K562 (cell line): Measurements from ENCODE around the gene SCN8A. TPM values are rescaled to one million over a fixed set of nuclear protein-coding genes. Genes with fewer than 3 reads are reported as not detected.

Experiments used
- ATAC-seq: fragments of 200-7000 bp; cut with Tn5 transposase; 3 replicates; pipeline ENCODE4 v1.9.1; 2020; ENCODE audit warnings: moderate library complexity
- BruUV-seq: library from RNA; stranded (reverse); fragments of 400-500 nt; replicated peaks from 2 replicates; lab custom pipeline; 2021; lab: Mats Ljungman, UMichigan
- CTCF ChIA-PET: fragments of 300-600 bp; formaldehyde crosslinking; extraction: SDS; loops from one replicate; lab custom pipeline; 2021; ENCODE audit warnings: low intra/inter-chr PET ratio; lab: Yijun Ruan, JAX
- POLR2A ChIA-PET: fragments of 300-600, 350-650 bp; sonication (Branson Sonifier 250); formaldehyde crosslinking; extraction: SDS; loops from one replicate; lab custom pipeline; 2021; ENCODE audit warnings: antibody characterized with exemption, inconsistent platforms; lab: Yijun Ruan, JAX
- DNase-seq, 4 experiments: peaks; one replicate each; pipeline versions ENCODE4 v3.0.0 to v3.0.0-alpha.2; 2011 to 2018; ENCODE audit warnings: low spot score in 3 of 4, mixed read lengths in 3 of 4; ENCODE audit errors: extremely low read depth in 1 of 4
- FAIRE-seq: peaks from 2 replicates; lab custom pipeline; 2011; peaks lifted over from hg19 to GRCh38; lab: Jason Lieb, UNC
- H2AFZ ChIP-seq: 2 replicates; pipeline ENCODE4 v1.6.0; 2011; ENCODE audit warnings: low read depth, low read length, control low read depth, inconsistent platforms
- H3K27ac ChIP-seq: fragments of 200-600 bp; 3 replicates; pipeline ENCODE4 v1.8.0; 2011; ENCODE audit warnings: low read depth, mild to moderate bottlenecking, control low read depth, inconsistent platforms, low read length, moderate library complexity, mixed read lengths; ENCODE audit errors: extremely low read depth
- H3K27me3 ChIP-seq, 2 experiments: fragments of 300-600 bp in 1 of 2; 2 replicates in 1 of 2; 3 replicates in 1 of 2; pipeline versions ENCODE4 v1.6.0 to v1.8.0; 2011; ENCODE audit warnings: inconsistent platforms in 2 of 2, low read length in 2 of 2, mild to moderate bottlenecking in 1 of 2, mixed read lengths in 1 of 2, moderate library complexity in 1 of 2; ENCODE audit not compliant: control insufficient read depth in 2 of 2, insufficient read depth in 2 of 2
- H3K36me3 ChIP-seq: fragments of 300-600 bp; 3 replicates; pipeline ENCODE4 v1.8.0; 2011; ENCODE audit warnings: mild to moderate bottlenecking, low read length, inconsistent platforms; ENCODE audit not compliant: control insufficient read depth, insufficient read depth
- H3K4me1 ChIP-seq, 2 experiments: fragments of 200-600 bp in 1 of 2; replicated peaks in 1 of 2; 2 replicates in 1 of 2; 3 replicates in 1 of 2; pipeline versions ENCODE4 v1.5.1 to v1.8.0; 2011; ENCODE audit warnings: inconsistent platforms in 2 of 2, low read length in 2 of 2, mild to moderate bottlenecking in 1 of 2, mixed read lengths in 1 of 2, moderate library complexity in 1 of 2; ENCODE audit not compliant: control insufficient read depth in 2 of 2, insufficient read depth in 2 of 2
- H3K4me2 ChIP-seq: 2 replicates; pipeline ENCODE4 v1.6.1; 2011; ENCODE audit warnings: low read length, control low read depth, inconsistent platforms, mixed read lengths; ENCODE audit not compliant: insufficient read depth
- H3K4me3 ChIP-seq: fragments of 200-600 bp; sonication (generic), shearing (Covaris generic); 2 replicates; pipeline ENCODE4 v1.5.1; 2016; ENCODE audit warnings: control low read depth, inconsistent platforms
- H3K79me2 ChIP-seq: fragments of 200-600 bp; 3 replicates; pipeline ENCODE4 v1.8.0; 2011; ENCODE audit warnings: low read length, inconsistent platforms; ENCODE audit not compliant: control insufficient read depth, insufficient read depth
- H3K9ac ChIP-seq, 2 experiments: 2 replicates each; pipeline versions ENCODE4 v1.6.0 to v1.6.1; 2011; ENCODE audit warnings: low read depth in 2 of 2, low read length in 2 of 2, control low read depth in 1 of 2, inconsistent platforms in 1 of 2, mild to moderate bottlenecking in 1 of 2, mixed read lengths in 1 of 2; ENCODE audit not compliant: insufficient read depth in 1 of 2
- H3K9me1 ChIP-seq: one replicate; pipeline ENCODE4 v1.6.0; 2011; ENCODE audit warnings: inconsistent platforms, mild to moderate bottlenecking, low read length, moderate library complexity; ENCODE audit not compliant: control insufficient read depth, insufficient read depth
- H3K9me3 ChIP-seq: replicated peaks from 2 replicates; pipeline ENCODE4 v1.5.1; 2011; ENCODE audit warnings: low read depth, low read length, inconsistent platforms; ENCODE audit not compliant: control insufficient read depth, insufficient read depth
- H4K20me1 ChIP-seq: replicated peaks from 2 replicates; pipeline ENCODE4 v1.6.1; 2011; ENCODE audit warnings: low read length, inconsistent platforms, mixed read lengths; ENCODE audit not compliant: control insufficient read depth, insufficient read depth
- BRF2 ChIP-seq: IDR thresholded peaks from 3 replicates; pipeline ENCODE4 v1.6.1; 2011; ENCODE audit warnings: borderline replicate concordance, mild to moderate bottlenecking; ENCODE audit not compliant: insufficient read length, insufficient read depth
- CCNT2 ChIP-seq: IDR thresholded peaks from 2 replicates; pipeline ENCODE4 v1.6.1; 2011; ENCODE audit warnings: borderline replicate concordance, low read depth, mild to moderate bottlenecking, moderate library complexity, mixed read lengths, low read length; ENCODE audit not compliant: insufficient read length; ENCODE audit errors: extremely low read depth
- ERF ChIP-seq: fragments of 450-650 bp; formaldehyde crosslinking; IDR thresholded peaks from 2 replicates; pipeline ENCODE4 v1.4.0; 2020; ENCODE audit warnings: mild to moderate bottlenecking, mixed read lengths
- PHB ChIP-seq: fragments of 250-450 bp; sonication (Bioruptor Pico); IDR thresholded peaks from 2 replicates; pipeline ENCODE4 v1.5.0; 2021
- PRDM10 ChIP-seq: fragments of 450-650 bp; IDR thresholded peaks from 2 replicates; pipeline ENCODE4 v1.6.1; 2018; ENCODE audit not compliant: partially characterized antibody
- REST ChIP-seq, 2 experiments: fragments of 450-650 bp; formaldehyde crosslinking in 1 of 2; IDR thresholded peaks; 2 replicates each; pipeline versions ENCODE4 v1.4.0 to v1.6.1; 2014 to 2020; ENCODE audit warnings: mild to moderate bottlenecking in 2 of 2, borderline replicate concordance in 1 of 2, low read depth in 1 of 2
- ZNF778 ChIP-seq: fragments of 450-650 bp; formaldehyde crosslinking; IDR thresholded peaks from 2 replicates; pipeline ENCODE4 v1.4.0; 2020; ENCODE audit warnings: mild to moderate bottlenecking, moderate library complexity
- WGBS: fragments of 100-300 bp; shearing (Covaris generic); methylation state at CpG from one replicate; pipeline ENCODE4 v1.1.6; 2016; ENCODE audit warnings: low coverage, mixed read lengths; ENCODE audit not compliant: insufficient coverage; ENCODE audit errors: missing lambda C conversion rate; 5-methylcytosine and 5-hydroxymethylcytosine counted together
- in situ Hi-C: fragments of 300-500 bp; cut with MboI; formaldehyde crosslinking; loops from 4 replicates; pipeline ENCODE4 v1.15.0; 2018; ENCODE audit warnings: inconsistent platforms, mixed read lengths
- intact Hi-C: fragments of 100-400 bp; cut with micrococcal nuclease; formaldehyde crosslinking; loops from 2 replicates; pipeline ENCODE4 v1.14.2; 2022
- polyA plus RNA-seq, 8 experiments: library from polyadenylated mRNA; depleted of rRNA in 4 of 8; stranded (reverse) in 5 of 8; unstranded in 3 of 8; fragments of >200 nt; fragmentation: Nextera tagmentation in 2 of 8; fragmentation: Illumina TruSeq in 1 of 8; extraction: Ambion mirVana in 2 of 8; extraction: Trizol in 1 of 8; gene quantifications; 2 replicates each; pipeline versions ENCODE4 v1.2.1 to v1.2.3, GENCODE V29; 2011 to 2014; ENCODE audit warnings: inconsistent platforms in 1 of 8, missing spikeins in 1 of 8
- total RNA-seq, 7 experiments: library from RNA; depleted of rRNA in 6 of 7; stranded (reverse); fragments of >200 nt in 6 of 7; fragmentation: Illumina TruSeq in 2 of 7; extraction: Trizol in 2 of 7; gene quantifications; 2 replicates each; pipeline versions ENCODE4 v1.2.1 to v1.2.3, GENCODE V29; 2011 to 2021; ENCODE audit warnings: low replicate concordance in 1 of 7

Gene SCN8A
- total and polyA plus RNA-seq, 9 of the 15 experiments (the other 6 are each of a cell fraction or from before 2014, with no cell fraction given) = 0.03 to 0.29 (median 0.15) TPM; not detected in 1

GRCh38 chr12:51726161-51726560 is 135.1 kb downstream of the SCN8A start (continued):
- TF ChIP-seq PRDM10 = no peak
- TF ChIP-seq PHB (CRISPR knock-in tag) = no peak
- TF ChIP-seq, all 486 proteins: peak for 0

GRCh38 chr12:51726931-51727330 is 135.9 kb downstream of the SCN8A start:
- intact Hi-C loops = no loop called here
- WGBS = 0% methylated on average over 2 of the region's 2 CpGs
- Histone ChIP-seq H3K27ac (no peak overlapping the region), H3K9ac (no peak overlapping the region), H3K36me3 (no peaks in the 10 kb centered on the region), H2AFZ (no peak overlapping the region), H3K79me2 (no peaks in the 10 kb centered on the region), H3K4me1 (no peaks in the 10 kb centered on the region), H3K4me2 (no peak overlapping the region), H3K4me3 (no peak overlapping the region), H4K20me1 (no peaks in the 10 kb centered on the region), H3K9me1 (no peaks in the 10 kb centered on the region), H3K9me3 (no peaks in the 10 kb centered on the region), H3K27me3 (peaks cover 0 to 4% of the 10 kb centered on the region in 2 experiments; a peak in 2 of 5 replicates)
- FAIRE-seq = no peak
- ChIA-PET POLR2A (interaction anchor here (0.6 kb wide), 1 partner anchor 332 kb away, joined by 3 read pairs; no protein-coding TSS in a partner anchor), CTCF (no interaction called here)
- no TSS peak for BruUV-seq
- in situ Hi-C loops = no loop called here
- ATAC-seq = no peak
- DNase-seq = no peak
- no peak for TF ChIP-seq REST (IDR thresholded peaks at IDR 0.05; ENCODE audit: borderline replicate concordance)
- no peak for TF ChIP-seq REST (CRISPR knock-in tag; IDR thresholded peaks at IDR 0.05; ENCODE audit: low read depth)
- TF ChIP-seq BRF2 = no peak
- TF ChIP-seq ZNF778 = no peak
- TF ChIP-seq ERF = no peak
- no peak for TF ChIP-seq CCNT2
